GM18526 (cell line): ENCODE data around the gene STMN1.
A peak's percentile ranks its signal among the peaks of the same experiment; 100 is the strongest.

ENCODE experiments used
- POLR2A ChIP-seq: IDR thresholded peaks from 3 replicates; pipeline ENCODE4 v1.6.1; 2011; ENCODE audit not compliant: insufficient read length; ENCODE audit errors: extremely low read depth

The STMN1 gene

DNA sequence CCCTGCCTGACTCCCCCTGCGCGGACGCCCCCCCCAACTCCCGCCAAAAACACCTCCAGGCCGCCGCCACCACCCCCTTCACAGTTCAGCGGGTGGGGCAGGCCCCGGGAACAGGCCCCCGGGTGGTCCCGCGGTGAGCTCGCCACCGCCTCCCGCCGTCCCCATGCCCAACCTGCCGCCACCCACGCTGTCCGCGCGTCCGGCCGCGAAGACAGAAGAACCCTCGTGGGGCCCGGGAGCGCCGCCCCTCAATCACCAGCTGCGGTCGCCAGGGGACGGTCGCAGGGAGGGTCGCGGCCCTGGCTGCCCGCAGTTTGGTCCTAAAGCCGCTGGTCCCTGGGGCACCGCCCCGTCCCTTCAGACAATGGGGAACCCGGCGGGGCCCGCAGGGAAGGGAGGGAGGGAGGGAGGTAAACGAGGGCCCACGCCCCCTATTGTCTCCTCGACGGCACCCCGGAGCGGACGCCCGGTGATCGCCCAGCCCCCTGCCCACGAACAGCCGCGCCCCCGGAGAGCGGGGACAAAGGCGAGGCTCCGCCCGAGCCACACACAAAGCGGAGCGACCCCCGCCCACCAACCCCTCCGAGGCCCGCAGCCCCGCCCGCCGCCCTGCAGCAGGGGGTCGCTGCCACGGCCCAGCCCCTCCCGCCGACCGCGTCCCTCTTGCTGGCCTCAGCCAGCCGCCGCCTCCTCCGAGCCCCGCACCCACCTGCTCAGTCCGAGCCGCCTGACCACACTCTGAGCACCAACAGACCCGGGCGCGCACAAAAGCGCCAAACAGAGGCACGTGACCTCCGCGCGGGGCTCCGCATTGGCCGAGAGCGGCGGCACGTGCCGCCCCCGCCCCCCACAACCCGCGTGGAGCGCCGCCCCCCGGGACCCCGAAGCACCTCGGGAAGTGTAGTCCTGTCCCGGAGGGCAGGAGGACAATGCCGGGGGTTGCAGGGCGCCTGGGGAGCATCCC, at the start of gene STMN1:
Gene STMN1, minus strand, starts transcription at position 740 of the 964 bp plus-strand sequence. CDS start 1,743 bp downstream, outside the sequence.
- TF ChIP-seq POLR2A = peak; percentile 96

DNA sequence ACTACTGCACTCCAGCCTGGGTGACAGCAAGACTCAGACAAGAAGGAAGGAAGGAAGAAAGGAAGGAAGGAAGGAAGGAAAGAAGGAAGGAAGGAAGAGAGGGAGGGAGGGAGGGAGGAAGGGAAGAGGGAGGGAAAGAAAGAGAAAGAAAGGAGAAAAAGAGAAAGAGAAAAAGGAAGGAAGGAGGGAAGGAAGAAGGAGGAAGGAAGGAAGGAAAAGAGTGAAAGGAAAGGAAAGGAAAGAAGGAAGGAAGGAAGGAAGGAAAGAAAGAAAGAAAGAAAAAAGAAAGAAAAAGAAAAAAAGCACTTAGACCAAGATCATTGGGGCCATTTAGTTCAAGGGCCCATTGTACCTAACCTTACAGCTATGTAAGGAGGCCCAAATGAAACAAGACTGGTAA, 49.3 kb upstream of the STMN1 start:
- no peak for TF ChIP-seq POLR2A

DNA sequence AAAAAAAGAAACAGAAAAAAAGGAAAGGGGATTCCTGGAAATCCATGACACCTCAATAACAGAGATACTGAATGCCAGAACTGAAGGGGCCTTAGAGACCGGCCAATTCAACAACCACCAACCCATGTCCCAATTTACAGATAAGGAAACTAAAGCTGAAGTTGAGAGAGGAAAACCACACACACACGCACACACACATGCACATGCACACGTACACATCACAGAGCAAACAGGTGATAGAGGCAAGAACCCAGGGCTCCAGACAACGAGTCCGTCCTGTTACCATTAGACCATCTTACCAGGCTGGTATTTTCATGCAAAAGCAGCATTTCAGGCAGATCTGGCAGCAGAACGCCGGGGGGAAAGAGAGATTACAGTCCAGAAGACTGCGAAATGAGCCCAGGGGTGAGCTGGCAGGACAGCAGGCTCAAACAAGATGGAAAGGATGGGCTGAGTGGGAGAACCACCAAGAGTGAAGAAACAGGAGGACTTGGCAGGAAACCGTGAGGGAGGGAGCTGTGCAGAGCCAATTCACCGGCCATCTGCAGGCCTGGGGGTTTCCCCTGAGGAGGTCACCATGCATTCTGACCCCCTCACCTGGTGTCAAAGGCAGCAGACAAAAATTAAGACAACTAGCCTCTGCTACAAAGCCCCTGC, 48.2 kb upstream of the STMN1 start:
- TF ChIP-seq POLR2A = no peak

DNA sequence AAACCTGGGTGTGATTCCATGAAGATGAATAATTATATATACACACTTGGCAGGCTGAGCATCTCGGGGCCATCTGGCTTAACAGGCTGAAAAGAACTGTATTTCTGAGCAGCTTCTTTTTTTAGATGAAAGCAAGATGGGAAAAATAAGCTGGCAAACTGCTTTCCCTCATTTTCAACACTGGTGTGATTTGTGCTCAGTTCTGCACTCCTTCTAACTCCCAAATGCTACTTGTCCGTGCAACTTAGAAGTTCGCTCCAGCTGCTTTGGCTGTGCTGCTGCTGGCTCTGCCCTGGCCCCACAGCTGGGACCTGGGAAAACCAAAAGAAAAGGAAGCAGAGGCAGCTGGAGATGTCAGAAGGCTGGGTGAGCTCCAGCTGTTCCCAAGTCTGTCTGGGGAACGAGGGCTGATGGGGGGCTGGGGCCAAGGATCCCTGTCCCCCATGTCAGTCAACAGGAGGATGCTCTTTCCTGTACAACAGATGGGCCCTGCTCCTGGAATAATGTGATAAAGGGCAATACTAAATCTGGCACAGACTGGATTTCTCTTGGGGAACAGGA, 46.7 kb upstream of the STMN1 start:
- no peak for TF ChIP-seq POLR2A

DNA sequence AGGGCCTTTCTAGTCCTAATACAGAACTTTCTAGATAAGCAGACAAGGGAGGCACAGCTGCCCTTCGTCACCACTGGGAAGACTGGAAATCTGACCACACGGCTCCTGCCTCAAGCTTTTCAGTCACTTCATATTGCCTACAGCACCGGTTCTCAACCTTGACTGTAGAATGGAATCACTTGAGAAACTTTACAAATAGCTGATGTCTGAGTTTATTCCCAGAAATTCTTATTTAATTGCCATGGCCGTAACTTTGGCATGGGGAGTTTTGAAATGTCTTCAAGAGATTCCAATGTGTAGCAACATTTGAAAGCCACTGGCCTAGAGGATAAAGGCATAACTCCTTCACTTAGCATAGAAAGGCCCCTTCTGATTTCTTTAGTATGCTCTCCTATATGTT, 42.4 kb upstream of the STMN1 start:
- TF ChIP-seq POLR2A = no peak

DNA sequence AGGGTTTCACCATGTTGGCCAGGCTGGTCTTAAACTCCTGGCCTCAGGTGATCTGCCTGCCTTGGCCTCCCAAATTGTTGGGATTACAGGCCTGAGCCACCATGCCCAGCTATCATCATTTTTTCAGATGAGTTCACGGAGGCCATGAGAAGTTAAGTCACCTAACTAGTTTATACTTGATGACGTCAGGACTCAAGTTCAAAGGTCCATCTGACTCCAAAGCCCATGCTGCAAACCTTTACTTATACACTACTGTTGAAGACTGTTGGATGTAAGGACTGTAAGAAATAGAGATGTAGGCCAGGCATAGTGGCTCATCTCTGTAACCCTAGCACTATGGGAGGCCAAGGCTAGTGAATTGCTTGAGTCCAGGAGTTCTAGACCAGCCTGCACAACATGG, 40.8 kb upstream of the STMN1 start:
- TF ChIP-seq POLR2A = no peak

DNA sequence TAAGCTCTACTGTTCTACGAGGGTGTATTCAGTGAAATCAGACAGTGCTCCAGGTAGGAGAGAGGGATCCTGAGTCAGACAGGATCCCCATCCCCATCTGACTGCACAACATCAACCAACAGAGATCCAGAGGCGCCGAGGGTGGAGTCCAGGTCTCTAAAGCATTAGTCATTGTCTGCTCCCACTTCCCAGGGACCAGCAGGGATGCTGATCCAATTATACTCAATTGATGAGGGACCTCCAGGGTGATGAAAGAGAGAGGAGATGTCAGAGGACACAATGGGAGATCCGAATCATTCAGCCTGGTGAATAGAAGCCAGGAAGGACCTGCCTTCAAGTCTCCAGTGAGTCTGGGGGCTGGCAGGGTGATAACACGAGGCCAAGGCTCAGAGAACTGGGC, 39.5 kb upstream of the STMN1 start:
- TF ChIP-seq POLR2A = no peak

DNA sequence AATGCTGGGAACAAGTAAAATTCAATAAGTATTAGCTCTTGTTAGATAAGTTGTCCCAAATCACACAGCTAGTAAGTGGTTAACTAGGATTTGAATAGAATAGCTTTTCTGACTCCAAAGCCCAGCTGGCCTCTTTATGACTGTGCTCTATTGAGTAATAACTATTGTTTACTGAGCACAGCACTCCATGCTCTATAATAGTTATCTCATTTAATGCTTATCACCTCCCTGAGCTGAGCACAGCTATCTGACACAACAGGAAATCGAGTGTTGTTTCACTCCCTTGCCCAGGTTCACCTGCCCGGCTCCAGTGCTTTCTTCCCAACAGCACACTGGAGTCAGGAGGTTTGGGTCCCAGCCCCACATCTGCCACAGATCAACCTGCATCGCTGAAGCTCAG, 38.8 kb upstream of the STMN1 start:
- TF ChIP-seq POLR2A = no peak

DNA sequence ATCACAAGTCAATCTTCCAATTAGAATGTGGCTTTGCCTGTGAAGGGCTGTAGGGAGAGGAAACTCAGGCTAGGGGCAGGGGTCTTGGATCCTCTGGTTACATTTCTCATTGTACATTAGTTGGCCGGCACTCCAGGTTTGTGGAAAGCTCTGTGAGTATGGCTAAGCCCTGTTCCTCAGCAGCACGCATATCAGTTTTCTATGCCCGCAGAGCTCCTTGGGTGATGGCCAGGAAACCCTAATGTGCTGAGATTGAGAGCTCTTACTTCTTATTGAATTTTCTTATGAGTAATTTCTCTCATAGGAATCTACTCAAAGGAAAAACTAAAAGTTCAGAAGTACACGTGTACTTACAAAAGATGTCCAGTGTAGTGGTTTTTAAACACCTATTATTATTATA, 30.7 kb upstream of the STMN1 start:
- TF ChIP-seq POLR2A = no peak

DNA sequence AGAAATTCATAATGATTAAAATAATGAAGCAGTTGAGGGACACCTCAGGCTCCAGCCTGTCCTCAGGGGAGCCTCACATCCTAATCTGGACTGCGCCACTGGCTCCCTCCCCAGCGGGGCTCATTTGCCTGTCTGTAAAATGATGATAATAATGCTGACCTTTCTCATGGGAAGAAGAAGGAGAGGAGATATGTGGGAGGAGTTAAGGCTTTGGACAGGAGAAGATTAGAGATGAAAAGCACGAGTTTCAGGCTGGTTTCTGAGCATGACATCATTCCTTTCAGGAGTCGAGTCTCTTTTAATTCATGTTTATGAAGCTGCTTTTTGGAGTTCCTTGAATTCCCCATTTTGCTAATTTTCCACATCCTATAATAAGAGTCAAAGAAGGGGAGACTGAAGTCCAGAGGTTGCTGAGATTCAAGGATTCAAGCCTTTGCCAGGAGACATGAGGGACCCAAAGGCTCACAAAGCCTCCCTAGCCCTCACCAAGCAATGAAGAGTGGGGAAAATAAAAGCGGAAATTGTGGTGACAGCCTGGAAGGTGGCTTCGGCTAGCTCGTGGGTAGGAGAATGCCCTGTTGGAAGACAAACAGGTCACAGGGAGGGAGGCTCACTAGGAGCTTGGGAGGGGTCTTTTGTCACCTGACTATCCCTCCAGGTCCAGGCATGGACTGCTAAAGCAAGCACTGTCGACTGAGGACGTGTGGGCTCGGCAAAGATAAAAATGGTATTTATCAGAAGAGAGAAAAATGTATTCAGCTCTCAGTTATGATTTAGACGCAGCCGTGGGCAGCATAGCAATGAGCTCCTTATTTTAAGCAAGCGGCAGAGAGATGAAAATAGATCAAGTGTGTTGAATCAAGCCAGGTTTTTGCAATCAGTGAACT, 27.5 kb upstream of the STMN1 start:
- no peak for TF ChIP-seq POLR2A

DNA sequence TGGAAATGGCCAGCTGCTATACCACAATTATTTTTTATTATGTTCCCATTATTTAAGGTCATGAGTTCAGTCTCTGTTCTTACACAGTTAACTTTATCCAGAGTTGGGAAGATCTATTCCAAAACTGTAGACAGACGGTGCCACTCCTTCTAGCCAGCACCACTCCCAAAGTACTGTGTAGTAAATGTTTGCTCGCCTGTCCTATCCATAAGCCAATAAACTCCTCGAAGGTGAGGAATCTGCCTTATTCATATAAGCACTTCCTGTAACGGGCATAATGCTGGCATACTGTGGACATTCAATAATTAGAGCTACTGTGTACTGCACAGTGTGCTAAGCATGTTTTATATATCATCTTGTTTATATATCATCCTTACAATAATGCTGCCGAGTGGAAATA, 26.1 kb upstream of the STMN1 start:
- no peak for TF ChIP-seq POLR2A

DNA sequence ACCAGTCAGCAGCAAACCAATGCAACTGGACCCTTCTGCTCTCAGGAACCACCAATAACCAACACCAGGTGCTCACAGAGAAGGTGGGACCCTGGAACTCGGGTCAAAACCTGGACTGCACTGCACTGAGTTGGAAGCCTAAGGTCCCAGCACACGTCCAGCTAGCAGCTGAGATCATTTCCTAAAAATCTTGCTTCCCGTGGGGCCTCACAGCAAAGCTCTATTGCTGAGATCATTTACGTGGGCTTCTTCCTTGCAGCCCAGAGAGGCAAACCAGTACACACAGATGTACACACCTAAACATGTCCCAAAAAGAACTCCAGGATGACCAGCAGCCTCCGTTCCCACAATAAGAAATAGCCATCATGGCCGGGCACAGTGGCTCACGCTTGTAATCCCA, 22.8 kb upstream of the STMN1 start:
- no peak for TF ChIP-seq POLR2A

DNA sequence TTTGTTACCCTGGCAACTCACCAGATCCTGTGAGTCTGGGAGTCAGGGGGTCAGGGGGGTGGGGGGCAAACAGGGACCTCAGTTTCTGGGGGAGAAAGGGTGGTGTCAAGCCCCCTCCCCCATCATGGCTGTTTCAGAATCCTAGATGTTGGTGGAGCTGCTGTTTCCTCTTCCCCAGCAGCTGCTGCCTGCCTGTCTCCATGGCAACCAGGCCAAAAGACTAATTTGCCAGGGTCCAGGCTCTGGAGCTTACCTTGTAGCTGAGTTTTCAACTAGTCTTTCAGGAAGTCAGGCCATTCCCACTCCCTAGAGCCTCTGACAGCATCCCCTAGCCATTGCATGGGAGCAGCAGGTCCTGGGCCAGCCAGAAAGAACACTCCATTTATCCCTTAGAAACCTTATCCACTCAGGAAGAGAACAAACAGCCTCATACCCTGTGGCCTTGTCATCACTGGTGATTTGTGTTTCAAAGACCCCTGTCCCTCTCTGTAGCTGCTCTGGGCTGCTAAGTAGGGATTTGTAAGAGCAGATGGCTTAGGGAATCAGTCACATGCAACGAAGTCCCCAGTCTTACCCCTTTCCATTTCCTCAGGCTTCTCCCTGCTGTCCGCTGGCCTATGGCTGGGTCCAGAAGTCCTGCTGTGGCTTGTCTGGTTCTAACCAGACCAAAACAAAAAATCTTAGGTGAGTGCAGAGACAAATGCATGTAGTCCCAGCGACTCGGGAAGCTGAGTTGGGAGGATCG, 21.5 kb upstream of the STMN1 start:
- TF ChIP-seq POLR2A = no peak

DNA sequence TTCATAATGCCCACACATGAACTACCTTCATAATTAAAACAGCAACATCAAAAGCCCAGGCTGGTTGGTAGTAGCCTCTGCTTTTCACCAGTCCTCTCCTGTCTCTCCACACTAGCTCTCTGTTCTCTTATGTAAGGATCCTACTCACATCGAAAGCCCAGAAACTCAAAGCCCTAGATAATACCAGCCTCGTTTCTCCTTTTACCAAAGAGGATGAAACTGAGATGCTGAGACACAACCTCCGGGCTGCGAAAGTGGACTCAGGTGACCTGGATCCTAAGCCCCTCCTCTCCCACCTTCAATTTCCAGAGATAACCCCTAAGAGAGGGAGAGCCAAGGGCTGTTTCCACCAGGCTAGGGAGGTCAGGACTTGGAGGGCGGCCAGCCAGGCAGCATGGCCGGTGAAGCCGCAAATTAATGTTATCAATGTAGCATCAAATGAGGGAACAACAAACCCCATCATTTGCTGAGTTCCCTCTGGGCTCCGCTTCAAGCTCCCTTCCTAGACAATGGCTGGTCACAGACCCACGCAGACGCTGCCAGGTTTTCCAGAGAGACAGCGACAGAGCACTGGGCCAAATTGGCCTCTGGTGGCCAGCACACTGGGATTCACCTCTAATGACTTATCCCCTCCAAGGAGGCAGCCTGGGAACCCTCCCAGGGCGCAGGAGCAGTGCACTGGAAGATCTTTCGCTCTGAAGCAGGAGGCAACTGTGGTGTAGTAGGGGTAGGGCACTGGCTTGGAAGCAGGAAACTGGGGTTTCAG, 20.7 kb upstream of the STMN1 start:
- no peak for TF ChIP-seq POLR2A

DNA sequence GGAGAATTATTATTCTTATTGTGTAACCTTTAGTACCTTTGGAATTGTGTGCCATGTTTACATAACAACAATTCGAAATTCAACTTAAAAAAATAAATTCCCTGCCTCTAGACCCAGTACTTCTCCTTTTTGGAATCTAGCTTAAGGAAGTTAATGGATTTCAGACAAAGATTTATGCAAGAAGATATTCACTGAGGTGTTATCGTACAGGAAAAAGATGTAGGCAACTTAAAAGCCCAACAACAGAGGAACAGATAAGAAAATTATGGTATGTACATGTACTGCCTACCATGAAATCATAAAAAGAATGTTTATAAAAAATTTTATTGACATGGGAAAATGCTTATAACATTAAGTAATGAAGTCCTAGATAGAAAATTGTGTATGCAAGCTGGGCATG, 18.2 kb upstream of the STMN1 start:
- no peak for TF ChIP-seq POLR2A
